Measurements from ENCODE around the gene GABRP.

DNA sequence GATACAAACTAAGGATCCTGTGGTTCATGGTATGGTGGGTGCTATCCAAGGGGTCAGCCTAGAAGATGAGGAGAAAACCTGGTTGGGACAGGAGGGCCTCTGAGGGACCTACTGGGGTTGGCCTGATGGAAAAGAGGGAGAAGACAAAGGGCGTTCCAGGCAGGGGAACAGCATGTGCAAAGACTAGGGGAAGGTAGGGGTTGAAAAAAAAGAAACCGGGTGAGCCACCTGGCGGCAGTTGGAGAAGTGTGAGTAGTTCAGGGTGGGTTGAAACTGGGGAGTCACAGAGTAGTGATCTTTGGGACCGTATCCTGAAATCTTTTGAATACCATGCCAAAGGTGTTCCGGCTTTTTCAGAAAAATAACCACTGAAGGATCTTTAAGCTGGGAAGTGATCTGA lies 8.7 kb upstream of the GABRP start:
- TF ChIP-seq, protein P1, sequence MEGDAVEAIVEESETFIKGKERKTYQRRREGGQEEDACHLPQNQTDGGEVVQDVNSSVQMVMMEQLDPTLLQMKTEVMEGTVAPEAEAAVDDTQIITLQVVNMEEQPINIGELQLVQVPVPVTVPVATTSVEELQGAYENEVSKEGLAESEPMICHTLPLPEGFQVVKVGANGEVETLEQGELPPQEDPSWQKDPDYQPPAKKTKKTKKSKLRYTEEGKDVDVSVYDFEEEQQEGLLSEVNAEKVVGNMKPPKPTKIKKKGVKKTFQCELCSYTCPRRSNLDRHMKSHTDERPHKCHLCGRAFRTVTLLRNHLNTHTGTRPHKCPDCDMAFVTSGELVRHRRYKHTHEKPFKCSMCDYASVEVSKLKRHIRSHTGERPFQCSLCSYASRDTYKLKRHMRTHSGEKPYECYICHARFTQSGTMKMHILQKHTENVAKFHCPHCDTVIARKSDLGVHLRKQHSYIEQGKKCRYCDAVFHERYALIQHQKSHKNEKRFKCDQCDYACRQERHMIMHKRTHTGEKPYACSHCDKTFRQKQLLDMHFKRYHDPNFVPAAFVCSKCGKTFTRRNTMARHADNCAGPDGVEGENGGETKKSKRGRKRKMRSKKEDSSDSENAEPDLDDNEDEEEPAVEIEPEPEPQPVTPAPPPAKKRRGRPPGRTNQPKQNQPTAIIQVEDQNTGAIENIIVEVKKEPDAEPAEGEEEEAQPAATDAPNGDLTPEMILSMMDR (IDR thresholded peaks at IDR 0.05), result peak; percentile 30; the same call in 1 of the 2 replicates
- TF ChIP-seq, protein P2, sequence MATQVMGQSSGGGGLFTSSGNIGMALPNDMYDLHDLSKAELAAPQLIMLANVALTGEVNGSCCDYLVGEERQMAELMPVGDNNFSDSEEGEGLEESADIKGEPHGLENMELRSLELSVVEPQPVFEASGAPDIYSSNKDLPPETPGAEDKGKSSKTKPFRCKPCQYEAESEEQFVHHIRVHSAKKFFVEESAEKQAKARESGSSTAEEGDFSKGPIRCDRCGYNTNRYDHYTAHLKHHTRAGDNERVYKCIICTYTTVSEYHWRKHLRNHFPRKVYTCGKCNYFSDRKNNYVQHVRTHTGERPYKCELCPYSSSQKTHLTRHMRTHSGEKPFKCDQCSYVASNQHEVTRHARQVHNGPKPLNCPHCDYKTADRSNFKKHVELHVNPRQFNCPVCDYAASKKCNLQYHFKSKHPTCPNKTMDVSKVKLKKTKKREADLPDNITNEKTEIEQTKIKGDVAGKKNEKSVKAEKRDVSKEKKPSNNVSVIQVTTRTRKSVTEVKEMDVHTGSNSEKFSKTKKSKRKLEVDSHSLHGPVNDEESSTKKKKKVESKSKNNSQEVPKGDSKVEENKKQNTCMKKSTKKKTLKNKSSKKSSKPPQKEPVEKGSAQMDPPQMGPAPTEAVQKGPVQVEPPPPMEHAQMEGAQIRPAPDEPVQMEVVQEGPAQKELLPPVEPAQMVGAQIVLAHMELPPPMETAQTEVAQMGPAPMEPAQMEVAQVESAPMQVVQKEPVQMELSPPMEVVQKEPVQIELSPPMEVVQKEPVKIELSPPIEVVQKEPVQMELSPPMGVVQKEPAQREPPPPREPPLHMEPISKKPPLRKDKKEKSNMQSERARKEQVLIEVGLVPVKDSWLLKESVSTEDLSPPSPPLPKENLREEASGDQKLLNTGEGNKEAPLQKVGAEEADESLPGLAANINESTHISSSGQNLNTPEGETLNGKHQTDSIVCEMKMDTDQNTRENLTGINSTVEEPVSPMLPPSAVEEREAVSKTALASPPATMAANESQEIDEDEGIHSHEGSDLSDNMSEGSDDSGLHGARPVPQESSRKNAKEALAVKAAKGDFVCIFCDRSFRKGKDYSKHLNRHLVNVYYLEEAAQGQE (IDR thresholded peaks at IDR 0.05; ENCODE audit: insufficient read depth in 1 of 2, low read depth in 2 of 2, low read length in 1 of 2), result no peak
- TF ChIP-seq POLR2AphosphoS5 (IDR thresholded peaks at IDR 0.05; ENCODE audit: low read depth, low read length), result no peak
- no peak for TF ChIP-seq TCF7L2 (IDR thresholded peaks at IDR 0.05; ENCODE audit: low read depth, low read length)
- TF ChIP-seq SIN3A (IDR thresholded peaks at IDR 0.05; ENCODE audit: borderline replicate concordance, insufficient read depth, low read depth, low read length), result no peak

All from Panc1 (cell line).